GM12874 (cell line): ENCODE results near the gene LIPC.

Source experiments
- CTCF ChIP-seq: IDR thresholded peaks from 2 replicates; pipeline ENCODE4 v1.5.1; 2011; ENCODE audit warnings: low read depth, mild to moderate bottlenecking, control low read depth, low read length, moderate library complexity; ENCODE audit not compliant: insufficient read depth

Gene LIPC

GRCh38 chr15:58390118-58390517 is 41.7 kb upstream of the LIPC start:
- TF ChIP-seq CTCF: no peak

- no peak for TF ChIP-seq CTCF
Measured at GRCh38 chr15:58390655-58391054, 41.1 kb upstream of the LIPC start.

- TF ChIP-seq CTCF: no peak
Measured at GRCh38 chr15:58391088-58391487, 40.7 kb upstream of the LIPC start.

- TF ChIP-seq CTCF: no peak
Measured at GRCh38 chr15:58392141-58392540, 39.6 kb upstream of the LIPC start.

GRCh38 chr15:58392611-58393161 is 39.1 kb upstream of the LIPC start:
- TF ChIP-seq CTCF: no peak

GRCh38 chr15:58393241-58393662 is 38.5 kb upstream of the LIPC start:
- no peak for TF ChIP-seq CTCF

- TF ChIP-seq CTCF: no peak
Measured at GRCh38 chr15:58396181-58396580, 35.6 kb upstream of the LIPC start.
